Progenitor cell of endocrine pancreas (in vitro differentiated cells): ENCODE data around the gene DPP6. TPM values are rescaled to one million over a fixed set of nuclear protein-coding genes. Genes with fewer than 3 reads are reported as not detected.

Experiments used
- DNase-seq: peaks from one replicate; pipeline ENCODE4 v3.0.0; 2021; ENCODE audit warnings: low spot score; ENCODE audit not compliant: unreplicated experiment
- H3K27ac Mint-ChIP-seq: 2 replicates; pipeline ENCODE4 v1.8.0; 2021; ENCODE audit warnings: mild to moderate bottlenecking, moderate library complexity, mixed read lengths
- H3K27me3 Mint-ChIP-seq: 2 replicates; pipeline ENCODE4 v1.8.0; 2021; ENCODE audit warnings: mixed read lengths
- H3K36me3 Mint-ChIP-seq: 2 replicates; pipeline ENCODE4 v1.8.0; 2022; ENCODE audit warnings: mixed read lengths; ENCODE audit not compliant: insufficient read depth
- H3K4me1 Mint-ChIP-seq: 2 replicates; pipeline ENCODE4 v1.8.0; 2021; ENCODE audit warnings: low read depth, mixed read lengths
- H3K4me3 Mint-ChIP-seq: 2 replicates; pipeline ENCODE4 v1.8.0; 2021; ENCODE audit warnings: low read depth, mild to moderate bottlenecking, moderate library complexity, mixed read lengths
- H3K9me3 Mint-ChIP-seq: 2 replicates; pipeline ENCODE4 v1.8.0; 2021; ENCODE audit warnings: low read depth, mixed read lengths
- CTCF ChIP-seq: fragments of 200-600 bp; sonication (generic); IDR thresholded peaks from one replicate; pipeline ENCODE4 v1.5.0; 2021; ENCODE audit warnings: antibody characterized with exemption, mild to moderate bottlenecking; ENCODE audit not compliant: unreplicated experiment
- total RNA-seq: library from RNA; stranded (reverse); gene quantifications from 2 replicates; pipeline ENCODE4 v1.2.1, GENCODE V29; 2021

Gene DPP6
- total RNA-seq, 1 donor from 2014 or later = 13.4 TPM

DNA sequence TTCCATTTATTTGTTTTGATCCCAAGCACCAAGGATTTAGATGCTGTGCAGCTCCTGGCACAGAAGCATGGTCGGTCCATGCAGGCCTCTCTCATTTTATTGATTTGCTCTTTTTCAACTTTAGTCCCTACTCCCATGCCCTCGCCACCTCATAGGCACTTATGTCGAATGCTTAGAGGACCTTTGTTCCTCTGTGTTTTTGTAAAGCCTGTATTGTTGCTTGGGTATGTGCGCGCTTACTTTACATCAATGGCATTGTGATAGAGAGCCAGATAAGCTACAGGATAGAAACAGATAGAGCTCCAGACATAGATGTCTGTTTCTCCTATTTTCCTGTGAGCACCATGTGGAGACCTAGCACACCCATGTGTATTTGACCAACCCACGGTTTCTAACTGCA lies 725.7 kb downstream of the DPP6 start:
- peaks cover 3% of the 10 kb centered on the region for H3K27me3 Mint-ChIP-seq
- peaks cover 2% of the 10 kb centered on the region for H3K4me1 Mint-ChIP-seq
- H3K27ac Mint-ChIP-seq = no peak overlapping the region
- no peak for TF ChIP-seq CTCF
- no peak overlapping the region for H3K4me3 Mint-ChIP-seq
- no peak for DNase-seq
- H3K36me3 Mint-ChIP-seq = peaks cover 2% of the 10 kb centered on the region
- H3K9me3 Mint-ChIP-seq = peaks cover 9% of the 10 kb centered on the region

DNA sequence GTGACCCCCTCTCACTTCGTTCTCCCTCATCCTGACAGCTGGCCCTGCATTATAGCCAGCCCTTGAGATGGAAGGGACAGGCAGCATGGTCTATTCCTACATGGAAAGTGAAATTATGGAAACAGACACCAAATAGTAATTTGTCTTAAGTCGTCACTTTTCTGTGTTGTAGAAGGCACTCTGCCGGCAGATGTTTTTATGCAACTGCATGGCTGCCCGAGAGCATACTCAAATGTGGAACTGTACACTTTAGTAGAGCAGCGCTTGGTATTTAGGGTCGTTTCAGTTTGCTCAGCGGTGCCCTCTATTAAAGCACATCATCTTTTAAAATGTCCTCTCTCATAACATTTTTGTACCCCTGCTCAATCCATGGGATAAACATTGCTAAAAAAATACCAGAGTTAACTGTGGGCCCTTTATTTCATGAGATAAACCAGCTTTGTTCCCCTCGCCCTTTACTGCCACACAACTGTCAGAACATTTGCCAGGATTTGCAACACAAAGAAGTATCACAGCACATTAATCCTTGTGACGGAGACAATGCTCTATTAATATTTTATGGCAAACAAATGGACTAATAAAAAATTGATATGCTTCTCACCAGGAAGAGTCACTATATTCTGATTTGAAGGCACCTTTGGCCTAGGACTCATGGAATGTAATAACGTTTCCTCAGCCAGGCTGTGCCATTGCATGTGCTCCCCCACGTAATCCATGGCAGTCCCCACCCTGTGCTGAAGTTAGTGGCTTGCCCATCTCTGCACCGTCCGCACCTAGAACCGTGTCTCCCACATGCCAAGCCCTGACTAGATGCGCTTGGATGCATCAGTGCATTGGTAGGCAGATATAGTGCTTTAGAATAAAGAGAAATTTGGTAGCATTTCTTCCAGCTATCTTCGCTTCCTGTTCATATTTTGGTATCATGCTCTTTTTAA lies 729.4 kb downstream of the DPP6 start:
- Mint-ChIP-seq H3K9me3 (peaks cover 18% of the 10 kb centered on the region), H3K4me1 (peaks cover 2% of the 10 kb centered on the region), H3K27ac (no peak overlapping the region), H3K36me3 (peaks cover 4% of the 10 kb centered on the region), H3K4me3 (no peak overlapping the region), H3K27me3 (peaks cover 3% of the 10 kb centered on the region)
- TF ChIP-seq CTCF = no peak
- no peak for DNase-seq

DNA sequence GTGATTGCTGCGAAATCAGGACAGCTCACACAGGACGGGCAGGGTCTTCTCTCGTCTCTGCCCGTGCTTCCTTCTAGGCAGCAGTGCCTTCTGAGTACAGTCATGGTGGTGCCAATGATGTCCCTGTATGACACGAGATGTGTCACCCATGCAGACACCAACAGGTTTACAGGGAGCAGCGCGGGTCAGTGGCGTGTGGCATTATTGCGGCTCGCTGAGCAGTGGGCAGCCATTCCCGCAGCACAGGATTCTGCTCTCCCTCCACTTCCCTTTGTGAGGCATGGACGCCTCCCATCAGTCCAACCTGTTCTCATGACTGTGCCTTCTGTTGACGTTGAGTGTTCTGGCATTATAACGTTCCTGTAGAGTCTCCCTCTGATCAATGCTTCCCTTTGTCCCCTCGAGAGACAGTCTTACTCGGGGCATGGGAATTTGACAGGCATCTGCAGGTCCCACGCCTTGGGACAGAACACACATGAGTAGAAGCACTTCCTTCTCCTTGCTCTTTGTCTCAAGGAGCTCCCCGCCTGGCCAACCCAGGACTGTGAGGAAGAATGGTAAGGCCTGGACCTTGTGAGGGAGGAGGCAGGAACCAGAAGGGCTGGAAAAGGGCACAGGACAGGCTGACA lies 731.2 kb downstream of the DPP6 start:
- peak overlapping the region; percentile 29 for H3K27ac Mint-ChIP-seq
- TF ChIP-seq CTCF = no peak
- H3K9me3 Mint-ChIP-seq = peaks cover 18% of the 10 kb centered on the region
- H3K4me3 Mint-ChIP-seq = no peak overlapping the region
- peaks cover 3% of the 10 kb centered on the region for H3K27me3 Mint-ChIP-seq
- peaks cover 4% of the 10 kb centered on the region for H3K36me3 Mint-ChIP-seq
- DNase-seq = no peak
- H3K4me1 Mint-ChIP-seq = no peaks in the 10 kb centered on the region

DNA sequence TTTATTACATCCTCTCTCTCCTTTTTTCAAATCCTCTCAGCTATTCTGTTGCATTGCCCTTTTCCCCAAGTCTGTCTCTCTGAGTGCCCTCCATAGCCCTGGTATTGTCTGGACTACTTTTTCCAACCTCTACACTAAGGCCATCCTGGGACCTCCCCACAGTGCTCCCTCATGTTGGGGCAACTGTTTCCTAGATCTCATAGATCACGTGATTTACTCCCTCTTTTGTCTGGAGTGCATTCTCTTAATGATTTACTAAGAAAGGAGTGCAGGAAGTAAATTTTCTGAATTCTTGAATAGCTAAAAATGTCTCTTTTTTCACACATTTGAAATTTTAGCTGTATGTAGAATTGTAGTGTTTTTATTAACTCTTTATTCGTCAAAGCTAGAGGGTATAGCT lies 733.7 kb downstream of the DPP6 start:
- peaks cover 7% of the 10 kb centered on the region for H3K36me3 Mint-ChIP-seq
- no peak for TF ChIP-seq CTCF
- peaks cover 7% of the 10 kb centered on the region for H3K27me3 Mint-ChIP-seq
- H3K27ac Mint-ChIP-seq = no peak overlapping the region
- DNase-seq = no peak
- peaks cover 17% of the 10 kb centered on the region for H3K9me3 Mint-ChIP-seq
- no peak overlapping the region for H3K4me3 Mint-ChIP-seq
- H3K4me1 Mint-ChIP-seq = no peaks in the 10 kb centered on the region

DNA sequence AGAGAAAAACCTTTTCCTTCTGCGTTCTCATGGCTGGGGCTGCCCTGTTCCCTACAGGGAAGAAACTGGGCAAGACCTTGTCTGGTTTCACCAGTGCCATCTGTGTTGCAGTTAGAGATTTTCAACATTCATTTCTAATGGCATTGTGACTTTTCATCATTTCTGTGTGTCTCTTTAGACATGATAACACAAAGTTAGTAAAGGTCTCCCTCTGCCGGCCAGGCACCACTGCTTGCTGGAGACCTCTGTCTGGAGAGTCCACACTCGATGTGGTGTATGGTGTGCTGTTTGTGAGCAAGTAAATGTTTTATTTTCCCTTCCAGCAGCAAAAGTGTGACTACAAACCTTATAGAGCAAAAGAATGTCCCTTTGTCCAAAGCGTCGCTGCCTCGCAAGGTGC lies 737.2 kb downstream of the DPP6 start:
- H3K27me3 Mint-ChIP-seq = peaks cover 19% of the 10 kb centered on the region
- H3K36me3 Mint-ChIP-seq = peaks cover 7% of the 10 kb centered on the region
- TF ChIP-seq CTCF = peak; percentile 44
- no peak overlapping the region for H3K27ac Mint-ChIP-seq
- peaks cover 15% of the 10 kb centered on the region for H3K9me3 Mint-ChIP-seq
- no peak overlapping the region for H3K4me3 Mint-ChIP-seq
- H3K4me1 Mint-ChIP-seq = peaks cover under 1% of the 10 kb centered on the region
- no peak for DNase-seq
